ENCODE measurements around the gene CDH5.

GRCh38 chr16:66359012-66359411 is 7.5 kb upstream of the CDH5 start:
- TF ChIP-seq CTCF (IDR thresholded peaks at IDR 0.05) (no peak), EZH2phosphoT487 (IDR thresholded peaks at IDR 0.05) (no peak)

Data from neural progenitor cell (in vitro differentiated cells).